Thoracic aorta (tissue), 2 donors: Measurements from ENCODE around the gene KPNA4. TPM values are rescaled to one million over a fixed set of nuclear protein-coding genes. Genes with fewer than 3 reads are reported as not detected.

ENCODE experiments used
- ATAC-seq: fragments of 150-250 bp; one replicate; pipeline ENCODE4 v1.8.0; 2017; ENCODE audit warnings: low read depth; ENCODE audit not compliant: insufficient number of reproducible peaks, low FRiP score
- DNase-seq: peaks from one replicate; pipeline ENCODE4 v3.0.0-alpha.2; 2020; ENCODE audit warnings: low spot score
- H3K27ac ChIP-seq, 2 donors: fragments of 200-600 bp; sonication (generic); 1 replicate in 1 of 2; 2 replicates in 1 of 2; pipeline ENCODE4 v1.5.1; 2016; ENCODE audit warnings: mild to moderate bottlenecking in 2 of 2, moderate library complexity in 2 of 2
- H3K27me3 ChIP-seq: fragments of 200-600 bp; sonication (generic); replicated peaks from 2 replicates; pipeline ENCODE4 v1.6.0; 2016; ENCODE audit warnings: mild to moderate bottlenecking; ENCODE audit not compliant: insufficient read depth
- H3K36me3 ChIP-seq: fragments of 200-600 bp; sonication (generic); one replicate; pipeline ENCODE4 v1.5.1; 2016
- H3K4me1 ChIP-seq, 2 donors: fragments of 200-600 bp; sonication (generic); 1 replicate in 1 of 2; 2 replicates in 1 of 2; pipeline versions ENCODE4 v1.5.1 to v1.6.0; 2016; ENCODE audit warnings: low read depth in 2 of 2, mild to moderate bottlenecking in 1 of 2; ENCODE audit not compliant: control insufficient read depth in 1 of 2
- H3K4me3 ChIP-seq: fragments of 200-600 bp; sonication (generic); 2 replicates; pipeline ENCODE4 v1.5.1; 2016; ENCODE audit warnings: mild to moderate bottlenecking
- H3K9me3 ChIP-seq: fragments of 200-600 bp; sonication (generic); 2 replicates; pipeline ENCODE4 v1.5.1; 2016
- total RNA-seq, 2 donors: library from RNA; depleted of rRNA; stranded (reverse); fragments of >200 nt; gene quantifications; one replicate each; pipeline versions ENCODE4 v1.1.0 to v1.2.3, GENCODE V29; 2016
- TF ChIP-seq, protein P1 (sequence below): fragments of 200-600 bp; sonication (generic); IDR thresholded peaks from one replicate; pipeline ENCODE4 v1.5.1; 2019; ENCODE audit warnings: antibody characterized with exemption

Gene KPNA4
- total RNA-seq, 2 donors from 2014 or later = 24.2 to 58.1 TPM

DNA sequence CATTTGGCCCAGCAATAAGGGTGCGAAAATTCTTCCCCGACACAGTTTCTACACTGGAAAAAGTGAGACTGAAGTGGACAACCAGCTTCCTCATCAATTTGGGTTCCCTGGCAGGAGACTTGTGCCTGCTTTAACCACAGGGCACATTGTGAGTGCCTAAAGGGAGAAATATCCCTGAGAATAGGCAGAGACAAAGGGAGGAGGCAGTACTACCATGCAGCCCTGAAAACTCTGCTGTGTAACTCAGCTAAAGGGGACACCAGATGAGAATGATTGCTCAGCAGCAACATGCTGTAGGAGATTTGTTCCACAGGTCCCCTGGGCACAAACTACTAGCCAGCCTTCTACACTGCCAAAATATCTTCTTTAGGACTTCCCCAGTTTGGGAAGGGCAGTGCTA lies 15.6 kb upstream of the KPNA4 start:
- TF ChIP-seq, protein P1, sequence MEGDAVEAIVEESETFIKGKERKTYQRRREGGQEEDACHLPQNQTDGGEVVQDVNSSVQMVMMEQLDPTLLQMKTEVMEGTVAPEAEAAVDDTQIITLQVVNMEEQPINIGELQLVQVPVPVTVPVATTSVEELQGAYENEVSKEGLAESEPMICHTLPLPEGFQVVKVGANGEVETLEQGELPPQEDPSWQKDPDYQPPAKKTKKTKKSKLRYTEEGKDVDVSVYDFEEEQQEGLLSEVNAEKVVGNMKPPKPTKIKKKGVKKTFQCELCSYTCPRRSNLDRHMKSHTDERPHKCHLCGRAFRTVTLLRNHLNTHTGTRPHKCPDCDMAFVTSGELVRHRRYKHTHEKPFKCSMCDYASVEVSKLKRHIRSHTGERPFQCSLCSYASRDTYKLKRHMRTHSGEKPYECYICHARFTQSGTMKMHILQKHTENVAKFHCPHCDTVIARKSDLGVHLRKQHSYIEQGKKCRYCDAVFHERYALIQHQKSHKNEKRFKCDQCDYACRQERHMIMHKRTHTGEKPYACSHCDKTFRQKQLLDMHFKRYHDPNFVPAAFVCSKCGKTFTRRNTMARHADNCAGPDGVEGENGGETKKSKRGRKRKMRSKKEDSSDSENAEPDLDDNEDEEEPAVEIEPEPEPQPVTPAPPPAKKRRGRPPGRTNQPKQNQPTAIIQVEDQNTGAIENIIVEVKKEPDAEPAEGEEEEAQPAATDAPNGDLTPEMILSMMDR = no peak
- H3K27ac ChIP-seq = no peak overlapping the region
- H3K27me3 ChIP-seq = no peaks in the 10 kb centered on the region
- peaks cover 11% of the 10 kb centered on the region for H3K9me3 ChIP-seq
- H3K36me3 ChIP-seq = no peaks in the 10 kb centered on the region
- DNase-seq (no peak), ATAC-seq (no peak)
- H3K4me1 ChIP-seq = peaks cover 4 to 11% of the 10 kb centered on the region in 2 donors
- H3K4me3 ChIP-seq = no peak overlapping the region

DNA sequence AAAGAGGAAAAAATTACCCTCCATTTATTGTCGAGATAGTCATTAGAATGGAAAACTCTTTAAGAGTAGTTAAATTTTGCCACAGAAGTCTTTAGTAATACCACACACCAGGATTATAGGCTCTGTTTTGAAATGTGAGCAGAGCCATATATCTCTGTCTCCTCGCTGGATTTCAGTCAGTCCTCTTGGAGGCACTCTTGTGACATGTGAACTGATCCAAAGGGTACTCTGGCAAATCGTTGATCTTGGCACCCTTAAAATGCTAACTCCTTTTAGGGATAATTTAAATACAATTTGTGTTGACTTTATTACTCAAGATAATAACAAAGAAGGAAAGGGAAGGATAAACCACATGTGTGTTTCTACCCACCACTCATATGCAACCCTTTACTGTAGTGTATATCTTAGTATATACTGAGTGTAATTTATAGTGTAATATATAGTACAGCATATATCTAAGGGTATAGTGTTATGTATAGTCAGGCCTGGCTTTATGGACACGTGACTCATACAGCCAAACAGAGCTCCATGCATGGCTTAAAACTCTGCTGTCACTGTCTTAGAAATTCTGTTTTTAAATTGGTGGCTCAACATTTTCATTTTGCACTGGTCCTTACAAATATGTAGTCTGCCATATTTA lies 12.3 kb upstream of the KPNA4 start:
- TF ChIP-seq, protein P1 = no peak
- peaks cover 4 to 11% of the 10 kb centered on the region in 2 donors for H3K4me1 ChIP-seq
- no peak overlapping the region for H3K27ac ChIP-seq
- no peak overlapping the region for H3K4me3 ChIP-seq
- H3K27me3 ChIP-seq = no peaks in the 10 kb centered on the region
- DNase-seq (no peak), ATAC-seq (no peak)
- H3K9me3 ChIP-seq = peaks cover 11% of the 10 kb centered on the region
- no peaks in the 10 kb centered on the region for H3K36me3 ChIP-seq

DNA sequence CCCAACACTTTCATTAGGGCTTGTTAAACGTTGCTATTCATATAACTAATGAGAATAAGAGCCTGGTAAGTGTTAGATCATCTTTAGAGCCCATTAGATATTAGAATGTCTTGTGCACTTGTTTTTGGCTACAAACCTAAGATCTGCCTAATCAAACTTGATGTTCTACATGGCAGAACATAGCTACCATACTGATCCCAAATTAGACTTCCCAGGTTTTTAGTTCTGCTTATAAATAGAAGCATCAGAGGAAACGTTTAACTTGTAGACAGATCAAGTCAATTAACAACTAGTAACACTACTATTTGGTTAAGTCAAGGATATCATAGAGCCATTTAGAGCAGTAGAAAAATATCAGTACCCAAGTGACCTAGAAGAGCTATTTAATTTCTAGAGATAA lies 11.7 kb upstream of the KPNA4 start:
- TF ChIP-seq, protein P1 = no peak
- ATAC-seq = no peak
- peaks cover 11% of the 10 kb centered on the region for H3K9me3 ChIP-seq

DNA sequence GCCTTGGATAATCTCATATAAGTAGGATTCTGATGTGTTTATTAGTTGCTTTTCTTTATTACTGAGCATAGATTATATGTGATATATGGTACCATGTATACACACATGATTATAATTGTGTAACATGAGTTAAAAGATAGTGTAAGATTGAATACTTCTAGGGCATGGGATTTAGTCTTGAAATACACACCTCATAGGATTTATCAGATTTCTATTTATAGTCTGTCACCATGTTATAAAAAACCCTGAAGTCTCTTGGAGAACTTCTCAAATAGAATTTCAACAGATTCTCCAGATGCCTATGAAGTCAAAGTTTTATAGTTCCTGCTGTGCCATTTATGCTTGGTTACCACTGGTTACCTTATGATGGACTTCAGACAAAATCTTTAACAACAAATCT lies 11.2 kb upstream of the KPNA4 start:
- H3K4me1 ChIP-seq = peaks cover 4 to 11% of the 10 kb centered on the region in 2 donors
- no peaks in the 10 kb centered on the region for H3K36me3 ChIP-seq
- H3K27ac ChIP-seq = no peak overlapping the region
- no peak overlapping the region for H3K4me3 ChIP-seq
- H3K27me3 ChIP-seq = no peaks in the 10 kb centered on the region
- H3K9me3 ChIP-seq = peaks cover 8% of the 10 kb centered on the region
- no peak for DNase-seq
- ATAC-seq = no peak
- TF ChIP-seq, protein P1 = no peak

More for the DNA sequence above, 11.7 kb upstream of the KPNA4 start:
- DNase-seq = no peak
- no peaks in the 10 kb centered on the region for H3K27me3 ChIP-seq
- H3K27ac ChIP-seq = no peak overlapping the region
- H3K36me3 ChIP-seq = no peaks in the 10 kb centered on the region
- peaks cover 4 to 11% of the 10 kb centered on the region in 2 donors for H3K4me1 ChIP-seq
- H3K4me3 ChIP-seq = no peak overlapping the region

DNA sequence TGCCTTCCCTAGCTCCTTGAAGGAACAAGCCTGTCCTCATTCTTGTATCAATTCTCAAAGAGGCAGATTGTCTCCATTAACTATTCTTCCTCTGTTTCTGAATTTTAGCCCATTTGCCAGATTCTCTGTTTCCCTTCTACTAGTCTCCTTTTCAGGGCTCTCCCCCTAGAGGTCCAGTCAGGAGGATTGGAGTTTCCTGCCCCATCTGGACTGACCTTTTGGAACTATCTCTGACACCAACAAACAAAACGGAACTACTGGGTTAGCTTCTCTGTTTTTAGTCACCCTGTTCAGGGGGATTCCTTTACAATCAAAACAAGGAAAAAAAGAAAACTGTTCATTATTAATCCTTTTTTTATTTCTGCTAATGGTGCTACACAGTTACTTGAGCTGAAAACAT lies 10.2 kb upstream of the KPNA4 start:
- no peaks in the 10 kb centered on the region for H3K36me3 ChIP-seq
- ATAC-seq = no peak
- H3K4me3 ChIP-seq = no peak overlapping the region
- no peaks in the 10 kb centered on the region for H3K9me3 ChIP-seq
- peaks cover 4 to 11% of the 10 kb centered on the region in 2 donors for H3K4me1 ChIP-seq
- TF ChIP-seq, protein P1 = no peak
- no peaks in the 10 kb centered on the region for H3K27me3 ChIP-seq
- no peak for DNase-seq
- no peak overlapping the region for H3K27ac ChIP-seq
